Skeletal muscle tissue (tissue), 4 donors: ENCODE data around the gene IL18BP. TPM values are rescaled to one million over a fixed set of nuclear protein-coding genes. Genes with fewer than 3 reads are reported as not detected.

Experiments used
- H3K27ac ChIP-seq: one replicate; pipeline ENCODE4 v1.7.0; 2013; ENCODE audit warnings: mild to moderate bottlenecking, low read depth, low read length, inconsistent platforms
- H3K27me3 ChIP-seq, 3 donors: one replicate each; pipeline ENCODE4 v1.7.0; 2013; ENCODE audit warnings: low read length in 3 of 3; ENCODE audit not compliant: control insufficient read depth in 3 of 3, insufficient read depth in 3 of 3
- H3K36me3 ChIP-seq, 3 donors: one replicate each; pipeline ENCODE4 v1.7.0; 2013; ENCODE audit warnings: low read length in 3 of 3; ENCODE audit not compliant: control insufficient read depth in 3 of 3, insufficient read depth in 3 of 3
- H3K4me1 ChIP-seq, 3 donors: one replicate each; pipeline ENCODE4 v1.7.0; 2013; ENCODE audit warnings: low read length in 3 of 3, mild to moderate bottlenecking in 3 of 3; ENCODE audit not compliant: control insufficient read depth in 3 of 3, insufficient read depth in 3 of 3
- H3K4me3 ChIP-seq, 3 donors: one replicate each; pipeline ENCODE4 v1.7.0; 2013; ENCODE audit warnings: low read length in 3 of 3
- H3K9ac ChIP-seq, 3 donors: one replicate each; pipeline ENCODE4 v1.7.0; 2013; ENCODE audit warnings: low read length in 3 of 3, mild to moderate bottlenecking in 3 of 3, moderate library complexity in 2 of 3, low read depth in 1 of 3
- H3K9me3 ChIP-seq, 3 donors: one replicate each; pipeline ENCODE4 v1.7.0; 2013; ENCODE audit warnings: low read length in 3 of 3; ENCODE audit not compliant: control insufficient read depth in 3 of 3
- total RNA-seq: library from RNA; depleted of rRNA; stranded (reverse); fragments of >200 nt; gene quantifications from one replicate; pipeline ENCODE4 v1.2.3, GENCODE V29; 2014
- donor health status: Osteomylitis.

IL18BP gene
- total RNA-seq, 1 donor from 2014 or later = 3.1 TPM

DNA sequence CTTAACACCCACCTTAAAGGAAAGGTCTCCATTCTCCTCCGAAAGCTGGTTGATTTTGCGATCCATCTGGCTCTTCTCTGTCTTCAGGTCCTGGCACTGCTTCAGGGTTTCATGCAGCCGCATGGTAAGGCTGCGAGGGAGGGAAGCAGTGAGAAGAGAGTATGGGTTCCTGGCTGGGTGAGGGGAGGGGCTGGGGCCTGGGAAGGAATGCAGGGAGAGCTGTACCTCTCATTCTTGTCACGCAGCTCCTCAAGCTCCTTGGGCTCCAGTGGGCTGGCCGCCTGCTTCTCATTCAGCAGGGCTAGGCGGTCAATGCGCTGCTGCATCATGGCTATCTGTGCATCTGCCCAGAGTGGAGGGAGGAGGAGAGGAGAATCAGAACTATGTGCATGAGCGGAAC is 19.5 kb downstream of the IL18BP start:
- no peak overlapping the region for H3K4me3 ChIP-seq
- H3K9me3 ChIP-seq = no peaks in the 10 kb centered on the region
- H3K9ac ChIP-seq = no peak overlapping the region
- H3K4me1 ChIP-seq = peaks cover 23 to 28% (median 27%) of the 10 kb centered on the region in 3 donors
- H3K27ac ChIP-seq = no peak overlapping the region
- H3K27me3 ChIP-seq = no peaks in the 10 kb centered on the region
- peaks cover 93 to 97% (median 97%) of the 10 kb centered on the region in 3 donors for H3K36me3 ChIP-seq

DNA sequence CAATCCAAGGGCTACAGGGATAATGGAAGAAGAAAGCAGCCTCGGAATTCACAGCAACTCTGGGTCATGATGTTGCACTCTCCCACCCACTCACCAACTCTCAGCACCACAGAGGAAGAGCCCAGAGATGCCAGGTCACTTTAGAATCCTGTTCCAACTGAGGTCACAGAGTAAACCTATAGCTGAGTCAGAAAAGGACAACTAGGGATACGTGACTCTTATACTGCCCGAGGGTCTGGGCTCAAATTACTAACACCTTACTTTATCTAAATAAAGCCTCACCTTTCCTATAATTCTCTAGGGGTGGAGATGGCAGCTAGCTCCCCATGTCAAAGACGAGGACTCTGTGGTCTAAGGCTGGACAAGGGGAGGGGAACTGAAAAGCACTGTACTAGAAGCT is 24.6 kb downstream of the IL18BP start:
- H3K27me3 ChIP-seq = no peaks in the 10 kb centered on the region
- H3K36me3 ChIP-seq = peaks cover 62 to 77% (median 70%) of the 10 kb centered on the region in 3 donors
- no peaks in the 10 kb centered on the region for H3K9me3 ChIP-seq
- peaks cover 9 to 24% (median 16%) of the 10 kb centered on the region in 3 donors for H3K4me1 ChIP-seq
- no peak overlapping the region for H3K9ac ChIP-seq
- no peak overlapping the region for H3K27ac ChIP-seq
- H3K4me3 ChIP-seq = no peak overlapping the region

DNA sequence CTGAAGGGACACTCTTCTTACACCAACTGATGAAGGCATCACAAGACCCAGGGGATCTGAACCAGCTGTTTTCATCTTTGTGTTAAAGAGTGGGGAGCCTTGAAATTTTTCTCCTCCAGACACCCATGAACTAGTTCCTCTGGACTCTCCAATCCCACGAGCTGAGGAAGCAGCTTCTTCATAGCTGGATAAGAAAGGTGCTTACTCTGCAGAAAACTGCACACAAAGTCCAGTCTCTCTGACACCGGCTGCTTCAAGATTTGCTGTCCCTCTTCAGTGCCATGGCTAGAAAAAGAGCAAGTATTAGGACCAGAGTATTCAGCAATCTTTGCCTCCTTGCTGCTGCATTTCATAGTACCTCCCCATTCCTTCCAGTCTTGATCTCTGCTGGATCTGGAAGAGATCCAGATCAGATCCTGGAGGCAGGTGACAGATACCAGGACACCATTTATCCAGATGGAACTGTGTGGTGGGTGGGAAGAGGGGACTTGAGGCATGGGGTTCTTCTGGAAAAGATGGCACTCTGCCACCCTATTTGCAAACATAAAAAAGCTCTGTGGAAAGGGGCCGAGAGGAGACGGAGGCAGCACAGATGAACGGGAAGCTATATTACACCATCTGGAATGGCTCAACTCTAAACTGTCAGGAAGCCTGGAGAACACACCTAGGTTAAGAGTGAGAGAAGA is 25.5 kb downstream of the IL18BP start:
- peaks cover 9 to 30% (median 22%) of the 10 kb centered on the region in 3 donors for H3K4me1 ChIP-seq
- no peaks in the 10 kb centered on the region for H3K27me3 ChIP-seq
- peaks cover 62 to 77% (median 70%) of the 10 kb centered on the region in 3 donors for H3K36me3 ChIP-seq
- no peak overlapping the region for H3K4me3 ChIP-seq
- H3K9me3 ChIP-seq = no peaks in the 10 kb centered on the region
- no peak overlapping the region for H3K27ac ChIP-seq
- no peak overlapping the region for H3K9ac ChIP-seq

DNA sequence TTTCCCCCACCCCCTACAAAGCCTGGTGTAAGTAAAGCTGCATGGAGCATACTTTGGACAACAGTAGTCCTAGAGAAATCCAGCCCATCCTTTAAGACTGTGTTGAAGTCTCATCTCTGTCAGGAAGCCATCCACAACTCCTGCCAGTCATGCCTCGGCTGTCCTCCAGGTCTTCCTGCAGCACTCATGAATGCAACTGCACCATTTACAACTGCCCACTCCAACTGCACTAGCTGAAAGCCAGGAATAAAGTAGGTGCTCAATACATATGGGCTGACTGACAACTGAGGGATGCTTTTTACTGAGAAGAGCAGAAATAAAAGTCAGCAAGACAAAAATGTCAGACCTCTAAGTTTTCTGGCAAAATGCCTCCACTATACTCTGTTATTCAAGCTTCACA is 27.4 kb downstream of the IL18BP start:
- Histone ChIP-seq H3K9me3 (no peaks in the 10 kb centered on the region), H3K9ac (no peak overlapping the region), H3K27me3 (no peaks in the 10 kb centered on the region), H3K36me3 (peaks cover 49 to 68% (median 55%) of the 10 kb centered on the region in 3 donors), H3K4me1 (peaks cover 12 to 39% (median 28%) of the 10 kb centered on the region in 3 donors), H3K27ac (peak overlapping the region; percentile 56), H3K4me3 (no peak overlapping the region)

DNA sequence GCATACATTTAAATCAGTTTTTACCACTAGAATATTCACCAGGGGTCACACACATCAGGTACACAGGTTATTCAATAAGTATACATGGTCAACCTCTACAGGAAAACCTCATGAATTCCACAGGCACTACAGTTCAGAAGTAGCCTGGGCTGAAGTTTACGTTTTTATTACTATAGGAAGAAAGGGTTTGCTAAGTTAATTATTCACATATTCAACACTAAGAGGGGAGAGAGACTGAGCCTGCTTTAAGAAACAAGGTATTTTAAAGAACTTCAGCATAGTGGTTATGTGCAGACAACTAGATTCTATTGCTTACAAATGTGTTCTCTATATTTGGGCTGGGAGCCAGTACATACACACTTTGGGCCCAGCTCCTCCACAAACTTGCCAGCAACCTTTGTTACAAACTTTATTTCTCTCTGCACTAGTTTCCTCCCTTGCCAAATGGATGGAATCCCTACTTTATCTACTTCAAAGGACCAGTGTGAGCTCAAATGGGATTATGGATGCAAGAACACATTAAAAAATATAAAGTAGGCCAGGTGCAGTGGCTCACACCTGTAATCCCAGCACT is 31.9 kb downstream of the IL18BP start:
- no peak overlapping the region for H3K27ac ChIP-seq

DNA sequence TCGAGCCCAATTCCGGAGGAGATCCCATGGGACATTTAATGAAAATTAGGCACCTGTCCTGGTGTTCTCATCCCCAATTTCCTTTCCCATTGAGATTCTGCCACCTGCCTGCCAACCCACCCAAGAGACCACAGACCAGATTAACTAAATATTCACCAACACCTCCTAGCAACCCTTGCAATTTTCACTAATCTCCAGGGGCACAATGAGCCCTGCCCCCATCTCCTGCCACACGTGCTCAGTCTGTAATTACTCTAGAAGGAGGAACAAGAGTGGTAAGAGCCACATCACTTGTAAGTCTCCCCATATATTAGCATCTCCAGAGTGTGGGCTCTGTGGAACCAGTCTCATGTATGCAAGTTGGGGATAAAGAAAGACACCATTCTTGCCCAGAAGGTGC is 38.0 kb downstream of the IL18BP start:
- Histone ChIP-seq H3K36me3 (peaks cover 11 to 29% (median 21%) of the 10 kb centered on the region in 3 donors), H3K4me1 (peaks cover 42 to 48% (median 44%) of the 10 kb centered on the region in 3 donors), H3K27me3 (no peaks in the 10 kb centered on the region), H3K4me3 (peak overlapping the region in 2 of 3 donors; percentile 24 to 48), H3K9me3 (no peaks in the 10 kb centered on the region), H3K27ac (no peak overlapping the region), H3K9ac (peak overlapping the region in 1 of 3 donors; percentile 17)

More for the DNA sequence above, 31.9 kb downstream of the IL18BP start:
- H3K9ac ChIP-seq = no peak overlapping the region
- peaks cover 8 to 35% (median 25%) of the 10 kb centered on the region in 3 donors for H3K4me1 ChIP-seq
- no peaks in the 10 kb centered on the region for H3K27me3 ChIP-seq
- H3K36me3 ChIP-seq = peaks cover 30 to 56% (median 38%) of the 10 kb centered on the region in 3 donors
- no peaks in the 10 kb centered on the region for H3K9me3 ChIP-seq
- H3K4me3 ChIP-seq = no peak overlapping the region

DNA sequence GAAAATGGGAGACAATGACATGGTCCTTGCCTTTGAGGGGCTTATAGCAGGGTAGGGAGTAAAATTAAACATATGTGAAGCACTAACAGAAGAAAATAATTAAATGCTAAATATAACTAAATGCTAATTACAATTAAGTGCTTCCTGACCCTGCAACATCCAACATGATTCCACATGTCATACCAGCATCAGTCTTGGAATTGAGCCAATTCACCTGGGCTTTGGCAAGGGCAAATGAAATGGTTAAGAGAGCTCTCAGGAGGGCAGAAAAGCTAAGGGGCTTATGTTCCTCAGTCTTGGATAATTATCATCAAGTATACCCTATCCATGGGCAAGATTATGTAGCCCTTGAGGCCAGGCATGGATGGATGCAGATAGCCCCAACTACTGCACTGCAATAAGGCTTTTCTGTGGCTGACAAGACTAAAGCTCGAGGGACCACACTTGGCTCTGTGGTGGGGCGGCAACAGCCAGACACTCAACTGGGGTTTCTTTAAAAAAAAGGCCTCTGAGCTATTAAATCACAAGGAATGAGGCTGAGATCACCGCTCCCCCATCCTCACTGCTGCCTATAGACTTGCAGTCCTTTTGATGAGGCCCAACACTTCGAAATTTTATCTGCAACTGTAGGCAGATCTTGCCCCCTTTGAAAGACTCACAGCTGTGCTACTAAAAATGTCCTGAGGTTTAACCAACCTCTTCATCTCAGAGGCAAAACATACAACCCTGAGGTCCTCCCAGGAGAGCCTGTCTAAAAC is 39.0 kb downstream of the IL18BP start:
- Histone ChIP-seq H3K9ac (peak overlapping the region; percentile 66 to 99 (median 86)), H3K36me3 (peaks cover 11 to 25% (median 21%) of the 10 kb centered on the region in 3 donors), H3K4me3 (peak overlapping the region; percentile 90 to 95 (median 94)), H3K27ac (peak overlapping the region; percentile 97), H3K27me3 (no peaks in the 10 kb centered on the region), H3K9me3 (no peaks in the 10 kb centered on the region), H3K4me1 (peaks cover 52 to 59% (median 54%) of the 10 kb centered on the region in 3 donors)

DNA sequence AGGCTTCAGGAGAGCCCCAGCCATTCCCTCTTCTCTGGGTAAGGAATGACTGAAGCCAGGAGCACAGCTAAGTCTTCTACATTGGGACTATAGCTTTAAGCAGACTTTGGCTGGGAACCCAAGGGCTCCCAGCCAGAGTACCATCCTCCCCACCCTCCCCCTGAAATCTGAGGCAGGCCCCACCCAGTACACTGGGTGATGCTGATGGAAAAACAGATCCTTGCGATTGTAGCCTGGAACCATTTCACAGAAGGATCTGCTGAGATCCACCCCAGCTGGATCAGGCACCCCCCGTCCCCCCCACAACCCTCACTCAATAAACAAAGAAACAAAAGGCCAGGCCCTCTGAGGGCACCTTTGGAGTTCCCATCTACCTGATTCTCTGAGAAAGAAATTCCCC is 39.8 kb downstream of the IL18BP start:
- Histone ChIP-seq H3K27ac (peak overlapping the region; percentile 97), H3K4me3 (peak overlapping the region; percentile 90 to 95 (median 94)), H3K27me3 (no peaks in the 10 kb centered on the region), H3K36me3 (peaks cover 9 to 19% (median 16%) of the 10 kb centered on the region in 3 donors), H3K9me3 (no peaks in the 10 kb centered on the region), H3K9ac (peak overlapping the region; percentile 86 to 99 (median 99)), H3K4me1 (peaks cover 52 to 55% (median 55%) of the 10 kb centered on the region in 3 donors)

DNA sequence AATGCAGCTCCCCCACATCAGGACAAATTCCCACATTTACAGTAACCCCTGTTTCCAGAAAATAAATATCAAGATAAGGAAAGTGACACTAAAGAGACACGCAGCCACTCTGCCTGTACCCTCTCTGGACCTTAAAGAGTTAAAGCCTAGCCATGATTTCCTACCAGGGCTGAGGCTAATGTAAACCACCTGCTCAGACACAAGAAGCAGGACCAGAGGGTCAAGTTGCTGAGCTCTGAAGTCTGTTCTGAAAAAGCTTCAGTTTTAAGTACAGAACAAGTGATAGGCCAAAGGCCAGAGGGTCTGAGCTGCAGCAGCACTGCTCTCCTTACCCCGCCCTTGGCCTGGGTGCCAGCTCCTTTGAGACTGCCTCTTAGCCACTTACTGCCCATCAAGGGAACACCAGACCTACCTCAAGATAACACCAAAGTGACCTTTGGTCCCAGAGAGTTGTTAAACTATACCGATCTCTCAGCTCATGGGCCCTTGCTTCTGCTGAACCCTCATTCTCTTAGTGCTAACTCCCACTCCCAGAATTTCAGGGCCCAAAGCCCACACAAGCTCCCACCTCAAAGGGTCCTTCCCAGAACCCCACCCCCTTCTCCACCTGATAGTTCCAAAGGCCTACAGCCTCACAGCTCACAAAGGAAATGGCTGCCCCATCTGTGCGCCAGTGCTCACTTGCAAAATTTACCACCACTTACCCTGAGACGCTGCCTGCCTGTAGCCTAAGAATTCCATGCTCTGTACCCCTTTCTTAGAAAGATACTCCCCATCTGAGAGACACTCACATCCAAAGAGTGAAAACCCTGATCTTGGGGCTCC is 40.5 kb downstream of the IL18BP start:
- Histone ChIP-seq H3K27ac (peak overlapping the region; percentile 97), H3K36me3 (peaks cover 6 to 12% (median 9%) of the 10 kb centered on the region in 3 donors), H3K4me1 (peaks cover 52 to 55% (median 53%) of the 10 kb centered on the region in 3 donors), H3K9ac (peak overlapping the region; percentile 86 to 99 (median 99)), H3K4me3 (peak overlapping the region; percentile 90 to 95 (median 94)), H3K27me3 (no peaks in the 10 kb centered on the region), H3K9me3 (no peaks in the 10 kb centered on the region)
